GM06990 (cell line): ENCODE results near the gene OTX2.

Experiments
- DNase-seq: peaks from one replicate; pipeline ENCODE4 v3.0.0-alpha.2; 2011; ENCODE audit not compliant: insufficient read length; ENCODE audit errors: extremely low read depth
- H3K27me3 ChIP-seq: replicated peaks from 2 replicates; pipeline ENCODE4 v1.6.0; 2011; ENCODE audit warnings: low read length; ENCODE audit not compliant: control insufficient read depth, insufficient read depth
- H3K36me3 ChIP-seq: 2 replicates; pipeline ENCODE4 v1.5.1; 2011; ENCODE audit warnings: low read length; ENCODE audit not compliant: control insufficient read depth, insufficient read depth
- H3K4me3 ChIP-seq: replicated peaks from 2 replicates; pipeline ENCODE4 v1.5.1; 2011; ENCODE audit warnings: low read depth, mild to moderate bottlenecking, control low read depth, low read length
- CTCF ChIP-seq: IDR thresholded peaks from 2 replicates; pipeline ENCODE4 v1.5.1; 2011; ENCODE audit warnings: low read length, control low read depth, mild to moderate bottlenecking, inconsistent platforms; ENCODE audit not compliant: insufficient read depth, poor library complexity, severe bottlenecking

The OTX2 gene

DNA sequence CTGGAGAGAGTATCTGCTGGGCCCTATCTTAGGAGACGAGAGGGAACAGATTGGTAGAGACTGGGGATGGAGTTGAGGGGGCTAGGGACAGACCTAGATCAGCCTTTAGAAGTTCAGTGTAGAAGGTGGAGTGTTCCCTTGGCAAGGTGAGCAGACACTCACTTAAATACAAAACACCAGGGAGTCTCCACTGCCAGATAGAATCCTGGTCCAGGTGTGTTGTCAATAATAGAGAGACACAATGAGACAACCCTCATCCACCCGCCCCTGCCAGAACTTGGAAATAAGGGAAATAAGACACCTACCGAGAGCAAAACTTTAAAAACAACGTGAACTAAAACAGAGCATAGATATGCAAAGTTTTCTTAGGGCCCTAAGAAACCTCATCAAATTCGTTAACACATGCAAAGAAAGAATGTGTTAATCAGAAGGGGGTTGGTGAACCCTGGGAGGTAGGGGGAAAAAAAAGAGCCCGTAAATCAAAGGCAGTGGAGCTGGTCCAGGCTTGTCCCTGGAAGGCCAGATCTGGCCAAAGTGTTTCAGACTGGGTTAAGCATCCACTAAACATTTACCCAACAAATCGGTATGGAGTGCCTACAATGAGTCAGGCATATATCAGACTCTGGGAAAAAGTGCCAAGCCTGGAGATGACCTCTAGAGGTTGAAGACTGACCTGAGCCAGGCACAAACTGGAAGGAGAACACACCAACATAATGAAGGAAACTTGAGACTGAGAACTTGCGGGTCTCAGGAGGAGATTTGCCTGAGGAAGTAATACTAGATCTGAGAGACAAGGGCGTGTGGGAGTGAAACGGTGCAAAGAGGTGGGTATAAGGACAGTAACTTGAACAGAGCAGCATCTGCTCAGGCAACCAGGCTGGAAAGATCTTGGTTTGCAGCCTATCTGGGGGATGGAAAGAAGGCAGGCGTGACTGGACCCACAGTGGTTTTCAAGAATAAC lies 37.0 kb upstream of the OTX2 start:
- no peak overlapping the region for H3K4me3 ChIP-seq
- TF ChIP-seq CTCF = no peak
- no peaks in the 10 kb centered on the region for H3K27me3 ChIP-seq
- no peak for DNase-seq
- no peaks in the 10 kb centered on the region for H3K36me3 ChIP-seq

DNA sequence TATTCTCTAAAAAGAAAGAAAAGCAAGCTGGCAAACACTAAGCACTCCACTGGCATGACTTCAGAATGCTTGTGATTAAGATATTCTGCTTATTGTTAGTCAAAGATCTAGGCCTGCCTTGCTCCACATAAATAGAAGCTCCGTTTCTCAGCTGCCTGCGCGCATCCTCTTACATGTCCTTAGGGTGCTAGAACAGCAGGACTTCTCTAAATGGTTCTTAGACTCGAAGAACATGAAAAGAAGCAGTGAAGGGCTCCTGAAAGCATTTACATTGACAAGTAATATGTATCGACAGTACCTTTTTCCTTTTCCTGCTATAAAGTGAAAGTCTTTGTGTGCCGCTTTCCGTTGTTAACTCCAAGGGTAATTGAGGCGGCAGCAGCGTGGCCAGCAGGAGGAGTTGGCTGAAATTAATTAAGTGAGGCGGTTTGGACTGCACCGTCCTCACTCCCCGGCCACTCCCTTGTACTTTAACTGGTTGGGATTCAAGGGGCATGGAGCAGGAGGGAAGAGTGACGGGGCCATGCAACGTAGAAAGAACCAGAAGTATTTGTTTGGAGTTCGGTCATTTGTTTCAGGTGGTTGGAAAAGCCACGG lies 34.2 kb upstream of the OTX2 start:
- no peak for DNase-seq
- Histone ChIP-seq H3K36me3 (no peaks in the 10 kb centered on the region), H3K27me3 (no peaks in the 10 kb centered on the region), H3K4me3 (no peak overlapping the region)
- TF ChIP-seq CTCF = no peak

DNA sequence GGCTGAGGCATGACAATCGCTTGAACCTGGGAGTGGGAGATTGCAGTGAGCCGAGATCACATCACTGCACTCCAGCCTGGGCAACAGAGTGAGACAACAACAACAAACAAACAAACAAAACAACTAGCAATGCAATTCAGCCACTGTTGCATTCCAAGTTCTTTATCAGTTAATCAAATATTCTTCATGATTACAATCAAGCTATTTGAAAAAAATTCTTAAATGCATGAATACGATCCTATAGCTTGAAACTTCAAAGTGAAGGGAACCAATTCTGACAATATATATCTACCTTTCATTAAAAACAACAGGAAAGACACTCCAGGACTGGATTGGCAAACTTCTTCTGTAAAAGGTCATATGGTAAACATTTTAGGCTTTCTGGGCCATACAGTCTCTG lies 31.3 kb upstream of the OTX2 start:
- DNase-seq = no peak
- H3K4me3 ChIP-seq = no peak overlapping the region
- H3K36me3 ChIP-seq = no peaks in the 10 kb centered on the region
- no peak for TF ChIP-seq CTCF
- H3K27me3 ChIP-seq = no peaks in the 10 kb centered on the region

DNA sequence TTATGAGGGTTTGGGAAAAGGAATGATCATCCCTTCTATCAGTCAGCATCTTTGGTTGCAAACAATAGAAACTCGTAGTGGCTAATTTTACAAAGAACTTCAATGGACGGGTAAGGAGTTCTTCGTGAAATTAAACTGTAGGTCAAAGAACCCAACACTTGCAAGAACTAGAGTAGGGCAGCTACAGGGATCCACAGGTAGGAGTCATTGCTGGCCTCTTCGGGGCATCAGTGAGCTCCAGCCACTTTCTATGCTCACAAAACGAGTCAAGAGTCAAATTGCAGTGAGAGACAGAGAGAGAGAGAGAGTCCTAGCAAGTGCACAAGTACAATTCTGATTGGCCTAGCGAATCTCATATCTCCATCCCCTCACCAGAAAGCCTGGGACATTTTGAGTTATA lies 29.9 kb upstream of the OTX2 start:
- DNase-seq = no peak
- H3K36me3 ChIP-seq = no peaks in the 10 kb centered on the region
- no peak for TF ChIP-seq CTCF
- H3K4me3 ChIP-seq = no peak overlapping the region
- H3K27me3 ChIP-seq = no peaks in the 10 kb centered on the region

- TF ChIP-seq CTCF = no peak
- H3K4me3 ChIP-seq = no peak overlapping the region
- DNase-seq = no peak
- H3K36me3 ChIP-seq = no peaks in the 10 kb centered on the region
- H3K27me3 ChIP-seq = no peaks in the 10 kb centered on the region
Observed at GRCh38 chr14:56829151-56829550, 18.9 kb upstream of the OTX2 start.

DNA sequence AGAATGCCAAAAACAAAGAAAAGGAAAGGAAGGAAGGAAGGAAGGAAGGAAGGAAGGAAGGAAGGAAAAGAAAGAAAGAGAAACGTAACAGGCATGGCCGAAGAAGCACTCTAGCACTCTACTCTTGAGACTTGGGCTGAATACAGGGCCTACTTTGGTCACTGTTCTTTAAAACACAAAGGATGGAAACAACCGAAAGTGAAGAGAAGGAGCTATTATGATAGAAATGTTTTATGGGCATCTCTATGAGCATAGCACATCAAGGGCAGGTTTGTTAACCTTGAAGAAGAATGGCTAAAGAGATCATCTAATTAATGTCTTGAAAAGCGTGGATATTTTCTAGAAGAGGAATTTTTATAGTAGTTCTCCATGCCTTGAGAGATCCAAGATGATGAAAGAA lies 15.9 kb upstream of the OTX2 start:
- H3K27me3 ChIP-seq = no peaks in the 10 kb centered on the region
- no peaks in the 10 kb centered on the region for H3K36me3 ChIP-seq
- no peak for DNase-seq
- TF ChIP-seq CTCF = no peak
- H3K4me3 ChIP-seq = no peak overlapping the region
